ENCODE results near the gene ADA. TPM values are rescaled to one million over a fixed set of nuclear protein-coding genes. Genes with fewer than 3 reads are reported as not detected.

Gene ADA
- total RNA-seq, 1 experiment from 2014 or later = 13.0 TPM

DNA sequence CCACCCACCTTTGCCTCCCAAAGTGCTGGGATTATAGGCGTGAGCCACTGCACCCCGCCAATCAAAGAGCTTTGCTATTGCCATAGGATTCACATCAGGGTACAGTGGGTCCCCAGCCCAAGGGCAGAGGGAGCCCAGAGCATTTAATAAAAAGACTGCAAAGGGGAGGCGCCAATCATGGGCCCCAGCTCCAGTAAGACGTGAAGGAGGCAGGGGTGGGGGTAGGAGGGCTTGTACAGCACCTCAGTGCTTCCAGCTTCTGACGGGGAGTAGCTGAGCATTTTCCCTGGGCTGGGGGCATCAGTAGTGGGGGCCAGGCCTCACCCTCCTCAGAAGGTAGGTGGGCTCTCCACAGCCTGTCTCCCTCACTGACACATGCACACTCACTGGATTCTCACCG lies 1.5 kb downstream of the ADA start:
- H3K36me3 ChIP-seq (ENCODE audit: low read depth, low read length) = no peaks in the 10 kb centered on the region
- no peak overlapping the region for H3K4me3 ChIP-seq (ENCODE audit: low read length)
- H3K4me1 ChIP-seq (ENCODE audit: insufficient read depth, low read length) = peaks cover 7% of the 10 kb centered on the region; the same call in 1 of the 2 replicates
- H3K9ac ChIP-seq (ENCODE audit: low read length) = no peak overlapping the region
- no peaks in the 10 kb centered on the region for H4K20me1 ChIP-seq (ENCODE audit: low read length)
- ChIA-PET CTCF (interaction anchor here (0.6 kb wide), 1 partner anchor 268 kb away, joined by 4 read pairs; no protein-coding TSS in a partner anchor), POLR2A (ENCODE audit: unreplicated experiment) (no interaction called here)
- H2AFZ ChIP-seq (ENCODE audit: low read length) = no peak overlapping the region
- BruUV-seq (replicated peaks) = no TSS peak
- no peak for TF ChIP-seq EZH2phosphoT487 (IDR thresholded peaks at IDR 0.05; ENCODE audit: borderline replicate concordance, low read length)
- TF ChIP-seq, protein P1, sequence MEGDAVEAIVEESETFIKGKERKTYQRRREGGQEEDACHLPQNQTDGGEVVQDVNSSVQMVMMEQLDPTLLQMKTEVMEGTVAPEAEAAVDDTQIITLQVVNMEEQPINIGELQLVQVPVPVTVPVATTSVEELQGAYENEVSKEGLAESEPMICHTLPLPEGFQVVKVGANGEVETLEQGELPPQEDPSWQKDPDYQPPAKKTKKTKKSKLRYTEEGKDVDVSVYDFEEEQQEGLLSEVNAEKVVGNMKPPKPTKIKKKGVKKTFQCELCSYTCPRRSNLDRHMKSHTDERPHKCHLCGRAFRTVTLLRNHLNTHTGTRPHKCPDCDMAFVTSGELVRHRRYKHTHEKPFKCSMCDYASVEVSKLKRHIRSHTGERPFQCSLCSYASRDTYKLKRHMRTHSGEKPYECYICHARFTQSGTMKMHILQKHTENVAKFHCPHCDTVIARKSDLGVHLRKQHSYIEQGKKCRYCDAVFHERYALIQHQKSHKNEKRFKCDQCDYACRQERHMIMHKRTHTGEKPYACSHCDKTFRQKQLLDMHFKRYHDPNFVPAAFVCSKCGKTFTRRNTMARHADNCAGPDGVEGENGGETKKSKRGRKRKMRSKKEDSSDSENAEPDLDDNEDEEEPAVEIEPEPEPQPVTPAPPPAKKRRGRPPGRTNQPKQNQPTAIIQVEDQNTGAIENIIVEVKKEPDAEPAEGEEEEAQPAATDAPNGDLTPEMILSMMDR (conservative IDR thresholded peaks at IDR 0.05; ENCODE audit: low read depth, low read length) = no peak
- no peak for TF ChIP-seq EZH2 (IDR thresholded peaks at IDR 0.05; ENCODE audit: low read length, unreplicated experiment)
- H3K27ac ChIP-seq (ENCODE audit: low read length) = no peak overlapping the region
- H3K9me2 ChIP-seq (replicated peaks; ENCODE audit: low read length) = no peaks in the 10 kb centered on the region
- H3K9me3 ChIP-seq (ENCODE audit: low read length) = no peaks in the 10 kb centered on the region
- ATAC-seq = no peak
- intact Hi-C loops (cut with micrococcal nuclease) = no loop called here
- no peak overlapping the region for H3K4me2 ChIP-seq (ENCODE audit: low read length)
- DNase-seq = no peak
- H3K79me2 ChIP-seq (ENCODE audit: low read length) = no peaks in the 10 kb centered on the region
- H3F3A ChIP-seq (ENCODE audit: low read length, unreplicated experiment) = no peaks in the 10 kb centered on the region
- H3K27me3 ChIP-seq (ENCODE audit: low read length) = no peaks in the 10 kb centered on the region

DNA sequence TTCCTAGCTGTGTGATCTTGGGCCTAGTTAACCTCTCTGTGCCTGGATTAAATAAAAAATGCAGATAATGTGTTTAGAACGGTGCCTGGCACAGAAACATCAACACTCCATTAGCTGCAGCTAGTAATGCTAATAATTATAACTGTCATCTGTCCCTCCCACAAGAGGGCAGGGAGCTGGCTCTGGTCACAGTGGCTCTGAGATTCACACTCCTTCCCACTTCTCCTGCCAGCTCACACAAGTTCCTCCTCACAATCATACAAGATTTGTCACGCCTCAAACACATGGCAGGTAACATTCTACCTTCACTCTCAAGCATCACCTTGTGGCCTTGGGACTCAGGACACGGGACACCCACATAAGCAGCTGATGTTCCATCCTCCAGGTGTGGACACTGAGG lies 2.4 kb downstream of the ADA start:
- BruUV-seq (replicated peaks) = TSS peak; percentile 13
- Histone ChIP-seq H3K9ac (ENCODE audit: low read length) (no peak overlapping the region), H3K9me2 (replicated peaks; ENCODE audit: low read length) (no peaks in the 10 kb centered on the region), H3F3A (ENCODE audit: low read length, unreplicated experiment) (no peaks in the 10 kb centered on the region), H3K4me1 (ENCODE audit: insufficient read depth, low read length) (peaks cover 15% of the 10 kb centered on the region), H3K36me3 (ENCODE audit: low read depth, low read length) (no peaks in the 10 kb centered on the region), H3K4me2 (ENCODE audit: low read length) (no peak overlapping the region), H3K27me3 (ENCODE audit: low read length) (no peaks in the 10 kb centered on the region), H2AFZ (ENCODE audit: low read length) (no peak overlapping the region), H3K4me3 (ENCODE audit: low read length) (no peak overlapping the region), H3K27ac (ENCODE audit: low read length) (no peak overlapping the region), H3K79me2 (ENCODE audit: low read length) (no peaks in the 10 kb centered on the region), H4K20me1 (ENCODE audit: low read length) (no peaks in the 10 kb centered on the region), H3K9me3 (ENCODE audit: low read length) (no peaks in the 10 kb centered on the region)
- CTCF ChIA-PET = interaction anchor here (0.7 kb wide), 1 partner anchor 35 kb away, joined by 3 read pairs; no protein-coding TSS in a partner anchor
- ATAC-seq (no peak), DNase-seq (no peak)
- POLR2A ChIA-PET (ENCODE audit: unreplicated experiment) = no interaction called here
- intact Hi-C loops (cut with micrococcal nuclease) = no loop called here
- TF ChIP-seq EZH2 (IDR thresholded peaks at IDR 0.05; ENCODE audit: low read length, unreplicated experiment) (no peak), EZH2phosphoT487 (IDR thresholded peaks at IDR 0.05; ENCODE audit: borderline replicate concordance, low read length) (no peak)
- TF ChIP-seq, protein P1 (conservative IDR thresholded peaks at IDR 0.05; ENCODE audit: low read depth, low read length) = no peak

DNA sequence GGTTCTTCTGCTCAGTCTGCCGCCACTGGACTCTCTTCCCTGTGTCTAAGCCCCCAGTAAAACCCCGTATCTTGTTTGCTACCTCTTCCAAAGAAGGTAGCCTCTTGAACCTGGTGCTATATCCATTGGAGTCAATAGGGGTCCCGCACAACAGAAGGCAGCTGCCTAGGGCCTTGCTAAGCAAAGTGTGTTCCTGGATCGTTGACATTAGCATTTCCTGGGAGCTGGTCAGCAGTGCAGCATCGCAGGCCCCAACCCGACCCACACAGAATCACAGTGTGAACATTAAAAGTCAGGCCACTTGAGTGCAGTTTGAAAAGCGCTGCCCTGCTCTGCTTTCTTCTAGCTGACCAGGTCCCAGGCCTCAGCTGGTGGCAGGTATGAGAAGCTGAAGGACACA lies 2.9 kb downstream of the ADA start:
- ATAC-seq = no peak
- no peak overlapping the region for H3K9ac ChIP-seq (ENCODE audit: low read length)
- H3K4me3 ChIP-seq (ENCODE audit: low read length) = no peak overlapping the region
- no peak overlapping the region for H3K27ac ChIP-seq (ENCODE audit: low read length)
- H3F3A ChIP-seq (ENCODE audit: low read length, unreplicated experiment) = no peaks in the 10 kb centered on the region
- intact Hi-C loops (cut with micrococcal nuclease) = no loop called here
- H3K9me3 ChIP-seq (ENCODE audit: low read length) = no peaks in the 10 kb centered on the region
- no peaks in the 10 kb centered on the region for H3K27me3 ChIP-seq (ENCODE audit: low read length)
- CTCF ChIA-PET = no interaction called here
- no peak overlapping the region for H3K4me2 ChIP-seq (ENCODE audit: low read length)
- no peaks in the 10 kb centered on the region for H3K36me3 ChIP-seq (ENCODE audit: low read depth, low read length)
- peaks cover 20% of the 10 kb centered on the region for H3K4me1 ChIP-seq (ENCODE audit: insufficient read depth, low read length)
- no peak overlapping the region for H2AFZ ChIP-seq (ENCODE audit: low read length)
- no peaks in the 10 kb centered on the region for H4K20me1 ChIP-seq (ENCODE audit: low read length)
- TF ChIP-seq EZH2phosphoT487 (IDR thresholded peaks at IDR 0.05; ENCODE audit: borderline replicate concordance, low read length) = no peak
- no peak for TF ChIP-seq EZH2 (IDR thresholded peaks at IDR 0.05; ENCODE audit: low read length, unreplicated experiment)
- no peak for DNase-seq
- POLR2A ChIA-PET (ENCODE audit: unreplicated experiment) = interaction anchor here (0.5 kb wide), 1 partner anchor 291 kb away, joined by 3 read pairs; no protein-coding TSS in a partner anchor
- no peaks in the 10 kb centered on the region for H3K79me2 ChIP-seq (ENCODE audit: low read length)
- no peaks in the 10 kb centered on the region for H3K9me2 ChIP-seq (replicated peaks; ENCODE audit: low read length)
- BruUV-seq (replicated peaks) = no TSS peak
